HG03060 (cell line): ENCODE results near the gene FXYD5.
"Not testable (repeated sequence)": the region's sequence is repeated elsewhere in the genome, so short reads cannot be mapped to it uniquely, and the experiment has no call there.

ENCODE experiments used
- ATAC-seq: cut with Tn5 transposase; IDR thresholded peaks from one replicate; pipeline ENCODE4 v1.9.1; 2021; ENCODE audit warnings: low read depth, moderate number of reproducible peaks; ENCODE audit not compliant: unreplicated experiment

Gene FXYD5

DNA sequence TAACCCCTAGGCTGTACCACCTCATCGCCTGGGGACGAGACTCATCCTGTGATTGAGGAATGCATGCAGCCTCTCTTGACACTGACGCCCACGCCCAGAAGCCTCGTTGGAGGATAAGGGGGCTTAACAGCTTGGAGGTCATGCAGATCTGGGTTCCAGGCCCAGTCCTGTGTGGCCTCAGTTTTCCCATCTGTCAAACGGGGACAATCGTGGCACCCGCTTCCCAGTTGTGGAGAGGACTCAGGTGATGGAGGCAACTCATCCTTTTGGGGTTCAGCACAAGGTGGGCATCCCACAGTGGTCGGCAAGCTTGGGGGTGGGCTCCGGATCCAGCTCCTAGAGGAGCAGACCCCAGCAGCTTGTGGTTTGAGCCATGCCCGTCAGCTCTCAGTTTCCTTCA, 18.3 kb upstream of the FXYD5 start:
- ATAC-seq, result no peak

DNA sequence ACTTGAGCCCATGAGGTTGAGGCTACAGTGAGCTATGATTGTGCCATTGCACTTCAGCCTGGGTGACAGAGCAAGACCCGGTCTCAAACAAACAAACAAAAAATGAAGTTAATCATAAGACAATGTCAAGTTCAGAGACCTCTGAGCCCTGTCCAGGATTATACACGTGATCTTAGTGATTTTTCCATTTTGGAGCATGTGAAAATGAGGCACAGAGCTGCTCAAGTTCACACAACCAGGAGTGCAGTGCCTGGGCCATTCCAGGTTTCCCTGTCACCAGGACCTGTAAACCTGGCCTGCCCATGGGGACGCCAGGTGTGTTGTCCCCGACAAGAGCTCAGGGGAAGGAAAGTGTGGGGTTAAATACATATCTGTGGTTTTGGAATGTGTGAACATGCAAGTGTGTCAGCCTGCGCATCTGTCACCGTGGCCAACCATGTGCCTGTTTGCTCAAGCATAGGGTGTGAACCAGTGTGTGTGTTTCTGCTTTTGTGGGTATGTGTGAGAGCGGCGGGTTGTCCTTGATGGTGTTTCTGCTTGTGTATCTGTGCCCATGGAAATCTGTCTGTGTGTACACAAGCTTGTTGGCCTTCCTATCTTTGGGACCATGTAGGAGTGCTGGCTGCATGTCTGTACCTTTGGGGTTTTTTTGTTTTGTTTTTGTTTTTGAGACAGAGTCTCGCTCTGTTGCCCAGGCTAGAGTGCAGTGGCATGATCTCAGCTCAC, 17.4 kb upstream of the FXYD5 start:
- ATAC-seq, result no peak

- no peak for ATAC-seq
Observed at GRCh38 chr19:35138305-35138892, 16.1 kb upstream of the FXYD5 start, which contains the start of gene FXYD1. Gene FXYD1, plus strand, starts transcription at chr19:35138824. Its CDS starts 1,256 bp downstream, at chr19:35140080.

GRCh38 chr19:35140207-35140961, 14.2 kb upstream of the FXYD5 start:
- no peak for ATAC-seq

DNA sequence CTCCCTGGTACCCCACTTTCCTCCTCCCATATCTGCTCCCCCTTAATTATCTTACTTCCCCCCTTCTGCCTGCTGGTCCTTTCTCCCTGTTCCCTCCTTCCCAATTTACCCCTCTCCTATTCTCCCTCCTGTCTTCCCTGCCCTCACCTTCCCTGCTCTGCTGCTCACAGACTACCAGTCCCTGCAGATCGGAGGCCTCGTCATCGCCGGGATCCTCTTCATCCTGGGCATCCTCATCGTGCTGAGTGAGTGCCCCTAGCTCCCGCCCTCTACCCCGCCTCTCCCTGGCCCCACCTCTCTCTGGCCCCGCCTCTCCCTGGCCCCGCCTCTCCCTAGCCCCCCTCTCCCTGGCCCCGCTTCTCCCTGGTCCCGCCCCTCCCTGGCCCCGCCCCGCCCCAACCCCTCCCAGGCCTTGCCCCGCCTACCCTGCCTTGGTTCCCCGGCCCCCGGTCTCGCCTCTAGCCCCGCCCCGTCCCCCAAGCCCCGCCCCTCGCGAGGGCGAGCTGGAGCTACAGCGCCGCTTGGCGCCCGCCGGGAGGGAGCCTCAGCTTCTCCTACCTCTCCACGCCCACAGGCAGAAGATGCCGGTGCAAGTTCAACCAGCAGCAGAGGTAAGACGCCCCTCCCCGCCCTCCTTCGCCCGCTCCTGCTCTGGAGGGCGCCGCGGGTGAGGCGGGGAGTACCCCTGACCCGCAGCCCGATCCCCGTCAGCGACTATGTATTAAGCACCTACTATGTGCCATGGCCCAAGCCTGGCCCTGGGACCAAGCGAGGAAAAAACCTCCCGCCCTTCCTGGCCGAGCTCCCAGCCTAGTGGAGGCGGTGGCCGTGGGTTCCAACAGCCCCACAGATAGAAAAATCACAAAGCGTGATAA, 13.3 kb upstream of the FXYD5 start:
- no peak for ATAC-seq

DNA sequence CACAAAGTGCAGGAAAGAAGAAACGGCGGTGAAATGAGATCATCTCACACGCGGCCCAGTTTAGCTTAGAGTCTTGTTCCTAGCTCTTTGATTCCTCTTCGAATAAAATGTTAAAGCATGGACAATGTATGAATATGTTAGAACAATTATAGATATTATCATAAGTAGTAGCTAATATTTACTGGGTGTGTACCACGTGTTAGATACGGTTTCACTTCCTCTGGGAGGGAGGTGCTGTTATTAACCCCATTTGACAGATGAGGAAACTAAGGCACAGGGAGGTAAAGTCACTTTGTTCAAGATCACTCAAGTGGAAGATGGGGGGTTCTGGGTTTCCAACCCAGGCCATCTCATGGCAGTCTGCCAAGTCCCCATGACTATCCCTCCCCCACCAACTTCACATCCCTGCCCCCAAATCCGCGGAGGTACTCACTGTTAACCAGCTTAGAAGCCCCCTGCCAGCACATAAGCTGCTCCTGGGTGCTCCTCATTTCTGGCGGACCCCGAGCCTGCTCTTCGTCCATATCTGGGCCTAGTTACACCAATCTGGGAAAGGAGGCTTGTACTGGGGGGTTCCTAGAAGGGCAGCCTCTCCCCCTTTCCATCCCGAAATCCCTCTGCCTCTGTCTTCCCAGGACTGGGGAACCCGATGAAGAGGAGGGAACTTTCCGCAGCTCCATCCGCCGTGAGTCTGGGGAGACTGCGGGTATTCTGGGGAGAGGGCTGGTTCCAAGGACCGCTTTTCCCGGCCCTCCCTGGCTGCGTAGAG, 12.5 kb upstream of the FXYD5 start:
- ATAC-seq, result no peak

GRCh38 chr19:35142606-35143230, 11.8 kb upstream of the FXYD5 start:
- ATAC-seq, result no peak

DNA sequence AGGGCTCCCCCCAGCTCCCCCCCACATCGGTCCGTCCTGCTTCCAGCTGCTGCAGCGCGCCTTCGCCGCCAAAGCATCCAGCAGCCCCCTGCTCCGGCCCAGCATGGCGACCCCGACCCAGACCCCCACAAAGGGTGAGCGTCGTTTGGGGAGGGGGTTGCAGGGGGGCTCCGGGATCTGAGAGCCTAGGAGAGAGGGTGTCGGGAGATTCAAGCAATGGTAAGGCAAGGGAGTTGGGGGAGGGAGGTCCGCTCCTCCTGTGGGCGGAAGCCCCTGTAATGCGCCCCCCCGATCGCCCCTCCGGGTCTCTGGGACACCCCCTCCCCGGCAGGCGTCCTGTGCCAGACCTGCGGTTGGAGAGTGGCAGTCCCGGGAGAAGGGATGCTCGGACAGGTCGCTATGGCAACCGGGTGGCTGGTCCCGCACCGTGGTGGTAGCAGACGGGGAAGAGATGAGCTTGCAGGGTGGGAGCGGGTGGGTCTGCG, 11.3 kb upstream of the FXYD5 start, which contains the start of gene FXYD7:
Gene FXYD7, plus strand, starts transcription at position 25 of the 485 bp plus-strand sequence. Its CDS starts 79 bp downstream, at position 104.
- ATAC-seq, result no peak

DNA sequence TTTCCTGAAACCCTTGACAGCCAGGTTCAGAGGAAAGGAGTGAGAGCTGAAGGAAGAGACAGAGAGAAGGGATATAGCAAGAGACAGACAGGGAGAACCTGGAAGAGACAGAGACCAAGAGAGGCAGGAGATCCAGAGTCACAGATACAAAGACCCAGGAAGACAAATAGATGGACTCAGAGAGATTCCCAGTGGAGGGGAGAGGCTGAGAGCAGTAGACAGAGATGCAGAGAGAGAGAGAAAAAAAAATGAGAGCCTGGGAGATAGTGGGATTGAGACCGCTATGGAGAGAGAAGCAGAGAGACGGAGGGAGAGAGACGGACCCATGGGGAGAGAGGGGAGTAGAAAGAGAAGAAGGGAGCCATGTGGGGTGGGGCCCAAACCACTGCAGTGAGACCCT, 10.7 kb upstream of the FXYD5 start:
- no peak for ATAC-seq

GRCh38 chr19:35144259-35144599, 10.3 kb upstream of the FXYD5 start:
- ATAC-seq, result no peak

- no peak for ATAC-seq
Observed at GRCh38 chr19:35144600-35145436, 9.7 kb upstream of the FXYD5 start.

DNA sequence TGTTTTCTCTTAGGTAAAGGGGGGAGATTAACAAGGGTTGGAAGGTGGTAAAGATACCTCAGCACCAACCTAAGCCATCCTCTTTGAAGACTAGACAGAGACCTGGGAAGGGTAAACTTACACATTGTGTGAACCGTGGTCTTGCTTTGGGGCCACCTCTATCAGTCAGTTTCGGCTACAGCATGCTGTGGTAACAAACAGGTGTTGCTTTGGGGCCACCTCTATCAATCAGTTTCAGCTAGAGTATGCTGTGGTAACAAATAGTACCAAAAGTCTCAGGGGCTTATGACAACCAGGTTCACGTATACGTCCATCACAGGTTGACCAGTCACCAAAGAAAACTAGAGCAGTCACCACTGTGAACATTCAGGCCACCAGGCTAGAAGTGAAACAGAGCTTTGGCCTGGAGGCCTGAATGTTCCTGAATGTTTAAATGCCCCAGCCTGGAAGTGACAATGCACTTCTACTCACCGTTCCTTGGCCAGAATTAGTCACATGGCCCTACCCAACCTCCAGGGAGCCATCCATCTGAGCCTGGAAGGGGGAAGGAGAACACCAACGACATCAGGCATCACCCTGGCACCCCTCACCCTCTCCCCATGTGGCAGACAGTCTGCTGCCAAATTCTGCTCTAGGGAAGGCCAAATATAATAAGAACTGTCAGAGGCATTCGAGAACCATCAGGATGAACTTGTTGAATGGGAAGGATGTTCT, 7.6 kb upstream of the FXYD5 start:
- no peak for ATAC-seq

DNA sequence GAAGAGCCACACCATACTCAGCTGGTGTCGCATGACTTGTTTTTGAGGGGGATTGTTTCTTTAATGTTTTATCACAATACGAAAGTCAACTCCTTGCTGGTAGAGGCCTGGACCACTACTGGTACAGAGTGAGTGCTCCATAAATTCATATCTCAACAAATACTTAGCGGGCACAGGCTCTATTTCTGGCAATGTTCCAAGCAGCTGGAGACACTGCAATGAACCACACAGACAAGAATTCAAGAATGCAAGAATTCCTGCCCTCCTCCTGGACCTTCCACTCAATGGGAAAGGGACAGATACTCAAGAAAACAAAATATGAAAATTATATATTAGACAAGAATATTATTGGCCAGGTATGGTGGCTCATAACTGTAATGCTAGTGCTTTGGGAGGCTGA, 5.1 kb upstream of the FXYD5 start:
- ATAC-seq, result no peak

GRCh38 chr19:35150445-35150844, 4.1 kb upstream of the FXYD5 start:
- no peak for ATAC-seq

DNA sequence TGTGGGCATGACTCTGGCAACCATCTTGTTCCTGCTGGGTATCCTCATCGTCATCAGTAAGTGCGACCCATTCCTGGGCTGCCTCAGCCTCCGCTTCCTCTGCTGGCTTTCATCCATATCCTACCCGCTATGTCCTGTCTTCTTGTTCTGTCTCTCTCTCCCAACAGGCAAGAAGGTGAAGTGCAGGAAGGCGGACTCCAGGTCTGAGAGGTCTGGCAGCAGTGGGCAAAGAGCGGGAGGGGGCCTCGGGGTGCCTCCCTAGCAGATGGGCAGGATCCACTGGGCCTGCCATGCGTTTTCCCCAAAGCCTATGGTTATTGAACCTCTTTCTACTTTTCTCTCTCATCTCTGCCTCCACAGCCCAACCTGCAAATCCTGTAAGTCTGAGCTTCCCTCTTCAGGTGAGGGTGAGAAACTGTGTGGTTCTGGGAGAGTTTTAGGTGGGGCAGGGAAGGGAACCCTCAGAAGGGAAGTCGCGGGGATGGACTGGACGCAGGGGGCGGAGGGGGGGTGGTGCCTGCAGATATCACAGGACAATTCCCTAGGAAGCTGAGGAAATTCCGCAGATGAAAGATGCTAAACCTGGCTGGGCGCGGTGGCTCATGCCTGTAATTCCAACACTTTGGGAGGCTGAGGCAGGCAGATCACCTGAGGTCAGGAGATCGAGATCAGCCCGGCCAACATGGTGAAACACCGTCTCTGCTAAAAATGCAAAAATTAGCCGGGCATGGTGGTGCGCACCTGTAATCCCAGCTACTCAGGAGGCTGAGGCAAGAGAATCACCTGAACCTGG, 3.1 kb upstream of the FXYD5 start:
- no peak for ATAC-seq

- ATAC-seq, result not testable (repeated sequence)
Observed at GRCh38 chr19:35153129-35153522, 1.4 kb upstream of the FXYD5 start.
